Measurements from ENCODE around the gene CEBPA.
"Not testable (repeated sequence)": the region's sequence is repeated elsewhere in the genome, so short reads cannot be mapped to it uniquely, and the experiment has no call there.

The CEBPA gene

DNA sequence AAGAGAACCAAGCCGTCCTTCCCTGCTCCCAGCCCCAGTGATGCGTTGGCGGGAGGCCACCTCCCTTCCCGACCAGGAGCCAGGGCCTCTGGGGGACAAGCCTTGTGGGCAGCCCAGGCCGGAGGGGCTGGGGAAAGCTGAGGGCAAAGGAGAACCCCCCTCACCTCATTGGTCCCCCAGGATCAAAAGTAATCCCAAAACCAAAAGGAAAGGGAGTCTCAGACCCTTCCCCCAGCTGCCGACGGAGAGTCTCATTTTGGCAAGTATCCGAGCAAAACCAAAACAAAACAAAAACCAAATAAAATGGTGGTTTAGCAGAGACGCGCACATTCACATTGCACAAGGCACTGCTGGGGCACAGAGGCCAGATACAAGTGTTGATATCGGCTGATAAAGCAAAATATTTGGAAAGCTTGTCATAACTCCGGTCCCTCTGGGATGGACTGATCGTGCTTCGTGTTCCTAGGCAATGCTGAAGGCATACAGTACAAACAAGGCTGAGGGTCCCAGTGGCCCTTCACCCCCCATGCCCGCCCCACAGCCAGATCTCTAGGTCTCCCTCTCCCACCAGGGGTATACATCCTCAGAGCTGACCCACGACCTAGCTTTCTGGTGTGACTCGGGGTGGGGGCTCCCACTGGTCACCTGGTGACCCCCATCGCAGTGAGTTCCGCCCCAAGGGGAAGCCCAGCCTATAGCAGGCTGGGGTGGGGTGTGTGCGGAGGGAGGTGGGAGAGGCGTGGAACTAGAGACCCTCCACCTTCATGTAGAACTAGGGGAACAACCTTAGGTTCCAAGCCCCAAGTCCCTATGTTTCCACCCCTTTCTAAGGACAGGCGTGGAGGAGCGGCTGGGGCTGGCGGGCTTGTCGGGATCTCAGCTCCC is 2.1 kb downstream of the CEBPA start:
- DNase-seq = no peak

DNA sequence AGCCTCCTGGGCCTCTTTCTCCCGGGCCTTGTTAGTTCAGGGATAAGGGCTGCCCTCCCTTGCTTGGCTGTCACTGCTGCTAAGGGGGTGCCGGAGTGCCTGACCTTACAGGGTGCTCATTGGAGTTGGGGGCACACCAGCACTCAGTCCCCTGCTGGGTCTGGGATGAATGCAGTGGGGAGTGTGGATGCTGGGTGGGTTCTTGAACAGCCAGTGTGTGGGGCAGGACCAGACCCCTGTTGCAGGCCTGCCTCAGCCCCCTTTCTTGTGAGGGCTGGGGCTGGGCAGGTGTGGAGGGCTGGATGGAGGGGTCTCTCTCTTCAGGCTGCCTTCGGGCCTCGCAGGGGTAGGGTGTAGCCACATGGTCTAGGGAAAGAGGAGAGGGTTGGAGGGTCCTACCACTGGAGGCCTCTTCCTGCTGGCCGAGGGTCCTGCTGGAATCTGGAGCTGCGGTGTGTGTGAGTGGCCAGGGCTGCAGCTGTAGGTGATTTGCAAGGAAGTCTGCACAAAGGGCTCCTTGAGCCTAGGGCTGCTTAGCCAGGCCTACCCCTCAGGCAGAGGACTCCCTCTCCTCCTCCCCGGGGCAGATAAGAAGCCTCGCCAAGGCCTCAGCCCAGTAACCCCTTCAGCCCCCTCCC is 3.2 kb downstream of the CEBPA start:
- DNase-seq = no peak

DNA sequence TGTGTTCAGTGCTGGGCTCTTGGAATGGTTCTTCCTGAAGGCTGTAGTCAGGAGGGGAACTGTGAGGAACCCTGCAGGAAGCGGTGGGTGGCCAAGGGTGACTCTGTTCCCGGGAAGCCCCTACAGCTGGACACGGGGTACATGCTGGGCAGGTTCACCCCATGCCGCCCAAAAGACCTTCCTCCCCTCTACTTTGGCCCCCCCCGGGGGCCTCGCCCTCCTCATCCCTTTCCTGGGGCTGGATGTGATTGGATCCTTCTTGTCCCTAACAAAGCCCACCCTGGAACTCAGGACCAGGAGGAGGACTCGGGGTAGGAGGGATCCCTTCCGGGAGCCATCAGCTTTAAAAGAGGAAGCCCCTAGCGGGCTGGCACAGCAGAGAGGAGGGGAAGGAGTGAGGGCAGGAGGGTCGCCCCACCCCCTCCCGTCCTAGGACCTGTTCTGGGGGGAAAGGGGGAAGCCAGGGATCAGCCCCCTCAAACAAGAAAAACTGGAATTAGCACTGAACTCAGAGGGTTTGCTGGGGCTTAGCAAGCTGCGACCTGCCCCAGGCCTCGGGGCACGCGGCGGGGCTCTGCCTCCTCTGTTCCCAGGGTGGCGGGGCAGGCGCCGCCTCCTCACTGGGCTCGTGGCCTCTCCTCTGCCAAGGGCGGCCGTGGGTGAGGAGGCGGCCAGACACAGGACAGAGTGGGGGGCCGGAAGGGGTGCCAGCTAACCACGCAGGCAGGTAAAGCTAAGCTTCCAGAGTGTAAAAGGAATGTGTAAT is 4.0 kb downstream of the CEBPA start:
- DNase-seq = no peak

DNA sequence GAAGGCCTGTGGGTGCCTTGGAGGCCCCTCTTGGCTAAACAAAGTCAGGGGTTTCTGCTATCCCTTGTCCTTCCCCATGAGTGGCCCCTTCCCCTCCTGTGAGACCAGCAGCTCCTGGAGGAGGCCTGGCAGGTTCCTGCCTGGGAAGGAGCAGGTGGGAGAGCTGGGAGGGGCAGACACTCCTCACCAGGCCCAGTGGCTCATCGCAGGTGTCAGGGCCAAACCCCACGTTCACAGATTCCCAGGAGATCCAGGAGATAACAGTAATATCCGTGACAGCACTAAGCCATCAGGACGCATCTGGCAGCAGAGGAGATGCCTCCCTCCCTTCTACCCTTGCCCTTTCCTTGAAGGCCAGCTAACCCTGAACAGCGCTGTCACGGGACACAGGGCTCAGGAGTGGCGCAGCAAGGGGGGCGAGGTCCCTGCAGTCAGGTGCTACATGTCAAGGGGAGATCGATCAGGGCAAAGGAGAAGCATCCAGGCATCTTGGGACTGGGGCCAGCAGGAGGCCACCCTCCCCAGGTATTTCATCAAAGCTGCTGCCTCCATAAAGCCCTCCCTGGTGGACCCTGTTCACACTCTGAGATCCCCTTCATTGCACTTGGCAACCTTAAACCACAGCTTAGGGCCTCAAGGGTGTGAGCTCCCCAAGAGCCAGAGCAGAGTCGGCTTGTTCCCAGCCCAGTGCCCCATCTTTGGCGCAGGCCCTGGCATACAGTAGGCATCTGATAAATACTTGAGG is 4.8 kb downstream of the CEBPA start:
- no peak for DNase-seq

DNA sequence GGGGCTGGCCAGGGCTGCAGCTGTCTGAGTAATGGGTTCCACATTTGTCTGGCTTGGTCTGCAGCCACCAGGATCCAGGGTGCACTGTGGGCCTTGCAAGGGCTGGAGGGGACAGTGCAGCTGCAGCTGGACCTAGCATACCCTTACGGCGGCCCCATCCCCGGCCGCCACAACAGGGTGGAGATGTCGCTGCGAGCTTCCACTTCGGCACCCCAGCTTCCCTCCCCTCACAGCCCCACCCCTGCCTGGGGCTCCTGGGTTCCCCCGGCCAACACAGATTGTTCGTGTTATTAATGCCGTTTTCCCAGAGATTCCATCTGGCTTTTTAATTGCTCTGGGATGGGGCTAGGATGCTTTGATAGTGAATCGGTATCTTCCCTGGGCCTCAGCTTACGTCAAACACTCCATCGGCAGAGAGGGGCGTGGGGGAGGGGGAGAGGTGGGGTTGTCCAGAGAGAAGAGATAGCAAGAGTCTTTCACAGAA is 5.8 kb downstream of the CEBPA start:
- DNase-seq = no peak

DNA sequence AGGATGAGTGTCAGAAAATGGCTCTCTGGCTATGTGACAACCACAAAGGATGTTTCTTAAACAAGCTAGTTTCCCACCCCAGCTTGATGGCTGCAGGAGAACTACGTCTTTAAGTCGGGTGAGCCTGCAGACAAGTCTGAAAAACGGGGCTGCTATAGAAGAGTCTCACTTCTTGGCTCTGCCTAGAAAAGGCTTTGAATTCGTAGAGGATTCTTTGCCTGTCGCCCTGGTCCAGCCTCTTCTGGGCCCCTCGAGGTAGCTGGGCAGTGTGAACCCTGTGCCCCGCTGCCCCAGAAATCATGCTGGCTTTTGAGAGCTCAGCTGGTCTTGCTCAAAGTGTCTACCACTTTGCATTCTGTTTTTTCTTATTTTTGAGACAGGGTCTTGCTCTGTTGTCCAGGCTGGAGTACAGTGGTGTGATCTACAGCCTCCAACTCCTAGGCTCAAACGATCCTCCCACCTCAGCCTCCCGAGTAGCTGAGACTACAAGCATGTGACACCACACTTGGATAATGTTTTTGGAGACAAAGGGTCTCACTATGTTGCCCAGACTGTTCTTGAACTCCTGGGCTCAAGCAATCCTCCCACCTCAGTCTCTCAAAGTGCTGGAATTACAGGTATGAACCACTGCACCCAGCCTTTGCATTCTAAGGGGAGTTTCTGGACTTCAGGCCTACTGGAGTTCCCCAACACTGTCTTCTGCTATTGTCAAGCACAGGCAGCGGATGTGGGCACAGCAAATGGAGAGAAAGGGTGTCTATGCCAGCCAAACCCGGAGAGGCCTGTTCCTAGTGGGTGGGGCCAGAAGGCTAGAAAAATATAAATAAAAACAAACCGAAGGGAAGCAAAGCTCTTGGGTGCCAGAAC is 6.5 kb downstream of the CEBPA start:
- no peak for DNase-seq

DNA sequence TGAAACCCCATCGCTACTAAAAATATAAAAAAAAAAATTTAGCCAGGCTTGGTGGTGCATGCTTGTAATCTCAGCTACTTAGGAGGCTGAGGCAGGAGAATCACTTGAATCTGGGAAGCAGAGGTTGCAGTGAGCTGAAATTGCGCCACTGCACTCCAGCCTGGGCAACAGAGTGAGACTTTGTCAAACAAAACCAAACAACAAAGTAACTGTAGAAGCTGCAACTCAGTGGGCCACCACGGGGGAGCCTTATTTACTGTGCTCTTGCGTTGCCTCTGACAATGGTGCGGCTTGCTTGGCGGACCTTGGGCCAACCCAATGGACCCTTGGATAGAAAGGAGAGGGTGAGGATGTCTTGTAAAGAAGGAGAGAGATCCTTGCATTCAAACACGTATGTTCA is 7.3 kb downstream of the CEBPA start:
- DNase-seq = not testable (repeated sequence)

DNA sequence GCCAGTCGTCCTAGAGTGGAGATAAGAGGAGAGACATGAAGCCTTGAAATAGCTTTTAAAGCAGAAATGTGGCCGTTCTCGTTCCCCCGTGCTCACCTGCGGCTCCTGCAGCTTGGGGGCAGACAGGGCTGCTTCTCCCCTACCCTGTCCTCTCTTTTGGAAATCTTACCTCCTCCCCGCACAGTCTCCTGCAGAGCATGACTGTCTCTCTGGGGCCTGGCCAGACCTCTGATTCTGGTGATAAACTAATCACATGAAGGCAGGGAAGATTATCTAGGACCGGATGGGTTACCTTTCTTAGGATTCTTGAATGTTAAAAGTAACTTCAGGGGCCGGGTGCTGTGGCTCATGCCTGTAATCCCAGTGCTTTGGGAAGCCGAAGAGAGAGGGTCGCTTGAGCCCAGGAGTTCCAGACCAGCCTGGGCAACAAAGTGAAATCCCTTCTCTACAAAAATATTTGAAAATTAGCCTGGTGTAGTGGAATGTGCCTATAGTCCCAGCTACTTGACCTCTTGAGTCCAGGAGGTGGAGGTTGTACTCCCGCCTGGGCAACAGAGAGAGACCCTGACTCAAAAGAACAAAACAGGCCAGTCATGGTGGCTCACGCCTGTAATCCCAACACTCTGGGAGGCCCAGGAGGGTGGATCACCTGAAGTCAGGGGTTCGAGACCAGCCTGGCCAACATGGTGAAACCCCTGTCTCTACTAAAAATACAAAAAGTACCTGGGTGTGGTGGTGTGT is 8.1 kb downstream of the CEBPA start:
- no peak for DNase-seq

DNA sequence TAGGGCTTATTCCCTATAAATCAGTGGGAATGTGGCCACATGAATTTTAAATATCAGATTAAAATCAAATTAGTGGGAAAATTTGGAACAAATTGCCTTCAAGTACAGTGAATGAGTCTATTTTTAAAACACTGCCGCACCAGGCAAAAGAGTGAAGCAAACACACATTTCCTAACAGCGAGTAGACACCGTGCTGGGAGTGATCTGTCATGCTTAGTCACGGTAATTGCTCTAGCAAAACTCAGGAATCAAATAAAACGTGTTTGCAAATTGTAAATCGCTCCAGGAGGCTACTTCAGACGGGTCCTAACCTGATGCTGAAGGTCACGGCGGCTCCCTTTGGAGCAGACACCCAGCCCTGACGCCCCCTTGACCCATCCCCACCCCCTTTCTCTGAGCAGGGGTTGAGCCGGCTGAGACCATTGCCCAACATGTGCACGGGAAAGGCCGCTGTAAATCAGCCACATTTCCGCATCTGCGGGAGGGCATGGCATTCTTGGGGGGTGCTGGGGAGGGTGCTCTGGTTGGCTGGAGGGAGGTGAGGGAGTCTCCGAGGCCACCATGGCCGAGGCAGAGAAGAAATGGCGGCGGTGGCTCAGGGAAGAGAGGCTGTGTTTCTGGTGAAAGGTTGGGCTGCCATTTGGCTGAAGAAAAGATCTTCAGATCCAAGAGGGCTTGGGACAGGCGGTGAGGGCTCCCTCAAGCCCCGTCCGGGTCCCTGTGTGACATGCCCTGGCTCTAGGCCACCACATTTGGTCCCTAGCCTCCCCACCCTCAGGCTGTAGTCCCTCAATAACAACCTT is 8.9 kb downstream of the CEBPA start:
- no peak for DNase-seq

DNA sequence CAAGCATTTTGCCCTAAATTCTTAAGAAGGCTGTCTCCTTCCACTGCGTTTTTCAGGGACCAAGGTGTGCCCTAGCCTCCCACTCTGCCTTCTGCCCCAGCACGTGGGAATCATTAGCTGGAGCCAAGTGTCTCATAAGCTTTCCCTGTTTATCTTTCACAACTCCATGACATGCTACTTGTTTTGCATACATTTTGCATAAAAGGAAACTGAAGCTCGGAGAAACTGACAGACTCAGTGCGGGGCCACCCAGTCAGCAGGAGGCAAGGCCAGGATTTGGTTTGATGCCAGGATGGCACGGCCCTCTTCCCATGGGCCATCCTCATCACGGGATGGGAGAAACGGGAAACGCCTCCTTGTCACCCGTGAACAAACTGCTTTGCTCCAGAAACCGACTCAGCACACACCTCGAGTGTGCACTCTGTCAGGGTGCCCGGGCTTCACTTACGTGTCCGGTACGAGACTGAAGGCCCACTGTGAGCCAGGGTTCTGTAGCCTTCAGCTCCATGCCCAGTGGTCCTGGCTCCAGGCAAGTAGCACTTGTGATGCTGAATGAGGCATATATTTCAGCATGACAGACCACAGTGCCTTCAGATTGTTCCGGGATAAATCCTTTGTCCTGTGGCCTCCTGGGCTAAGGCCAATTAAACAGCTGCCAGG is 9.6 kb downstream of the CEBPA start:
- DNase-seq = no peak

DNA sequence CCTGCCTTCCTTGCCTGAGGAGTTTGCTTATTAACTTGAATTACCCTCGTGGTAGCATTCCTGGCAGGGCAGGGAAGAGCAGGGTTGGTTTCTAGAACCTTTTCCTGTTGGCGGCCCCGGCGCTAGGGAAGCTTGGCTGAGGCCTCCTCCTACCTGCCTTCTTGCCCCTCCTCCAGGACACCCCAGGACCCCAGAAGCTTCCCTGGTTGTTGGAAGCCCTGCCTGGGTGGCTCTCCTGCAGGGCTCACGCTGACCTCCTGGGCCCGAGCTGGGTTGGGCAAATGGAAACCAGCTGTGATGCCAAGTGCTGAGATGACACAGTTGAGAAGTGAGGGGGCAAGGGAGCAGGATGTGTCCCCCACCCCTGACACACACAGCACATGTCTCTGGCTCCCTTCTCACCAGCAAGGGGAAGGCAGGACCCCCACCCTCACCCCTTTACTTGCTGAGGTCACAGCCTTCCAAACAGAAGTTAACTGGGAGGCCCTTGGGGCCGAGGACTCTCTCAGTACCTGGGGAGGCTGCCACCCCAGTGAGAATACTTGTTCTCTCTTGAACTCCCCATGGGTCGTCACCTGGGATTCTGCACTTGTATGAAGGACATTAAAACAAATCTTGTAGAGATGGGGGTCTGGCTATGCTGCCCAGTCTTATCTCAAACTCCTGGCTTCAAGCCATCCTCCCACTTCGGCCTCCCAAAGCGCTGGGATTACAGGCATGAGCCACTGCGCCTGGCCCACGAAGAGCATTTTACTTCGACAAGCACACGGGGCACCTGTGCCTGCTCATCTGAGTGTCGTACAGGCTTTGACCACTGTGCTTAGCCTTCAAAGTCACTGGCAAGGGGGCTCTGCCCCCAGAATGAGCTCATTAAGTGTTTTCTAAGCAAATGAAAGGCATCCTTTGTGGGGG is 10.5 kb downstream of the CEBPA start:
- no peak for DNase-seq

DNA sequence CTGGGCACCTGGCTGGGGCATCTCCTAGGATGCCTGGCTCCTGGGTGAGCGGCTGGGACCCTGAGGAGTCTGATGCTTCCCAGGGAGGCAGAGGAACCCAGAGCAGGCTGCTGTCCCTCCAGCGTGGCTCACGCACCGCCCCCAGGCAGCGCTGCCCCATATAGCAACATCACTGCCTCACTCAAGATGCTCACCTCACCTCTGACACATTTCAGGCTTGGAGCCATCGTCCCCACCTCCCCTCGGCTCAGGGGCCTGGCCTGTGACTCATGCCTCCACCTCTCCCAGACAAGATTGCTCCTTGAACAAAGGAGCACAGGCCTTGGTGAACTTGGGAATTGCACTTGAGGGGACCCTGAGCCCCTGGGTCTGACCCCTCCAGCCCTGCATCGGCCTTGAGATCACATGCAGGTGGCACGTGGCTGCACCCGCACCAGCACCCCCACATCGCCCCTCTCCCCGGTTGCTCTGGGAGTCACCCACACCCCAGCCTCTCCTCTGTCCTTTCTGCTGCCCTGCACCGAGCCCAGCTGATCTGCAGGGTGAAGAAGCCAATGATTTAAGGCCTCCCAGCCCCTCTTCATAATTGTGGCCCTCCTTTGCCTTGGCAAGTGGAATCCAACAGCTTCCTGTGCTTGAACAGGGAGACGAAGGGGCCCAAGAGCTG is 11.2 kb downstream of the CEBPA start:
- DNase-seq = no peak

DNA sequence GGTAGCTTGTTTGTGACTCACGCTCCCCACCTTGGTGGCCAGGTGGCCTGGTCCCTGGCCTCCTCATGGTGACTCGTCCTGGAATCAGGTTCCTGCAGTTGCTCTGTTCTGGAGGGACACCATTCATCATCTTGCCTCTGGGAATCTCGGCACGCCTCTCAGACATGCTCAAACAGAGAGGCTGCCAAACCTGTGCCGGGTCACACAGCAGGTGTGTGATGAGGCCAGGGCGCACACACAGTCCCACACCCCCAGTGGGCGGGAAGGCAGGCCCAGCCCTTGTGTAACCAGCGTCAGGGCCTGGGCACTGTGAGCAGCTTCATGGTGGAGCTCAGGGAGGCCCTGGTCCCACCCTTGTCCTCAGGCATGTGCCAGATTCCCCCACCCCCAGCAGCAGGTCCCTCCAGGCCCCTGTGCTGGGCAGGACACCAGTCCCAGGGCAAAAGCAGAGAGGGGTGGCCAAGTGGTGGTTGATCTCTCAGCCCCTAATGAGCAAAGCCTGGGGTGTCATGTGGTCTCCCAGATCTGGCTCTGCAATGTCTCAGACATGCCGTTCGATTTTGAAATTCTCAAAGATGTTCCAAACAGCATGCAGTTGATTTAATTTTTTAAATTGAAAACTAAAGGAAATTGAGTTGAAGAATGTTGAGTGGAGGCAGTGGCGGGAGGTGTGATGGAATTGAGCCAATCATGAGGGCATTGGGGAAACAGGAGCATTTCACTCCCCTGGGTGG is 12.1 kb downstream of the CEBPA start:
- DNase-seq = no peak

DNA sequence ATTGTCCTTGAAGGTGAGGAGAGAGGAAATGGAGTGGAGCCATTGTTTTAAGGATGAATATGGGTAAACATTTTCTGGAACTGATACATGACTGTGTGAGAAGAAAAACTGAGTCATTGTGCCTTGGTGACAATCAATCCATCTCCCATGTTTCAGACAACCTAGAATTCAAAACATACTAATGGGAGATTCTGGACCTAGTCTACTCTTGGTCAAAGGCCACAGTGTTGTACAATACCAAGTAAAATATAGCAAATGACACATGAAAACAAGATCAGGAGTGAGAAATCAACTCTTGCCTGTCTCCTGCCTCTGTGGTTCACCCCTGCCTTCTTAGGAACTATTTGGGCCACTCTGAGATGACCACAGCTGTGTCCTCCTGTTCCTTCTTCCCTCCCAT is 13.1 kb downstream of the CEBPA start:
- DNase-seq = no peak

DNA sequence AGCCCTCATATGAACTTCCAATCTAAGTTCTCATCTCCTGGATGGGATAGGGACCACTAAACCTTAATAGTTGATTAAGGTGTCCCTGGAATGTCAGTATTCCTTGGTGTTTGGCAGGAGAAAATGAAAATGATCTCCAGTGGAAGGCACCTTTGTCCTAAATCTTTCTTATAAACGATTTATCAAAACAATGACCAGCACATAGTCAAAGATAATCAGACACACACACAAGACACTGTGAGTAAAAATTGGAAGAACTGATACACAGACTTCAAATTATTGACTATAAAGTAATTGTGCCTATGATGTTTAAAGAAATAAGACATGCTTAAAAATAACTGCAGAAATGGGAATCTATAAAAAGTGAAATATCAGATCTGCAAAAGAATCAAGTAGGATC is 13.7 kb downstream of the CEBPA start:
- DNase-seq = no peak

DNA sequence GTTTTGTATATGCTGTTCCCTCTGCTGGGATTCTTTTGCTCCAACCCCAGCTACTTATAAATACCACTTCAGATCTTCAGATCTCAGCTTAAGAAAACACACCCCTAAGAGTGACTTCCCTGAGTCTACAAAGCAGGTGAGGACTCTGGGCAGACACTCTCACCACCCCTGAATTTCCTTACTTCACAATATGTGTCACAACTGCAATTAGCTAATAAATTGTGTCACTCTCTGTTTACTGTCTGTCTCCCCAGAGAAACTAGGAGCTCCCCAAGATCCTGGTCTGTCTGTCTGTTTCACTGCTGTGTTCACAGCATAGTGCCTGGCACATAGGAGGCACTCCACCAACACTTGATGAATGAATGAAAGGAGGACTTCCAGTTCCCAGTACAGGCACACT is 14.4 kb downstream of the CEBPA start:
- no peak for DNase-seq

DNA sequence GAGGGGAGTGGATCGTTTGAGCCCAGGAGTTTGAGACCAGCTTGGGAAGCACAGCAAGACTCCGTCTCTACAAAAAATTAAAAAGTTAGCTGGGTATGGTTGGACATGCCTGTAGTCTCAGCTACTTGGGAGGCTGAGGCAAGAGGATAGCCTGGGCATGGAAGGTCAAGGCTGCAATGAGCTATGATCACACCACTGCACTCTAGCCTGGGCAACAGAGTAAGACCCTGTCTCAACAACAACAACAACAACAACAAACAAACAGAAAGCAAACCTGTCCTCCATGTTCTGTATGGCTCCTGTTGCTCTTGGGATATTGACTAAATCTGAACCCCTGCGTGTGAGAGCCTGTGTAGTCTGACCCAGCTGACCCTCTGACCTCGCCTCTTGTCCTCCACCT is 14.9 kb downstream of the CEBPA start:
- DNase-seq = no peak

Data from stimulated activated CD4-positive, alpha-beta T cell treated with anti-CD3 and anti-CD28 coated beads, Interleukin-2, amount 100 ng/mL, for 48 hours (primary cell).